ENCODE data around the gene ODF2. TPM values are rescaled to one million over a fixed set of nuclear protein-coding genes. Genes with fewer than 3 reads are reported as not detected.

Gene ODF2
- total RNA-seq, 1 experiment from 2014 or later: 46.8 TPM

GRCh38 chr9:128526720-128527119, 70.9 kb downstream of the ODF2 start:
- Histone ChIP-seq H3K4me3 (replicated peaks in 1 of 2; ENCODE audit: low read depth in 1 of 2, low read length in 2 of 2) (no peak overlapping the region), H3K27ac (ENCODE audit: low read depth, low read length) (no peak overlapping the region), H3K4me2 (ENCODE audit: low read length) (no peak overlapping the region), H4K20me1 (ENCODE audit: insufficient read depth) (no peaks in the 10 kb centered on the region), H3K9me2 (ENCODE audit: insufficient read depth) (no peaks in the 10 kb centered on the region), H3K79me2 (ENCODE audit: insufficient read depth, low read length) (no peaks in the 10 kb centered on the region), H3K27me3 (ENCODE audit: insufficient read depth, low read length) (no peaks in the 10 kb centered on the region), H3K9ac (ENCODE audit: low read length) (no peak overlapping the region), H3K36me3 (ENCODE audit: control insufficient read depth in 1 of 2, insufficient read depth in 2 of 2, low read length in 2 of 2) (peaks cover 14 to 22% of the 10 kb centered on the region in 2 experiments), H3K9me3 (ENCODE audit: control insufficient read depth in 1 of 2, insufficient read depth in 1 of 2, low read depth in 1 of 2, low read length in 2 of 2) (no peaks in the 10 kb centered on the region), H3K4me1 (ENCODE audit: control insufficient read depth in 1 of 2, insufficient read depth in 2 of 2, low read length in 2 of 2) (peaks cover 4 to 17% of the 10 kb centered on the region in 2 experiments), H2AFZ (ENCODE audit: low read depth, low read length, poor library complexity, severe bottlenecking) (no peak overlapping the region)
- ATAC-seq: no peak
- RAD21 ChIA-PET (ENCODE audit: low non-redundant PET in 1 of 2, low total read pairs in 2 of 2, uncharacterized antibody in 2 of 2, unreplicated experiment in 2 of 2): no interaction called here
- CTCF ChIA-PET: no interaction called here
- no peak for DNase-seq (ENCODE audit: low read depth, low spot score)
- POLR2A ChIA-PET: no interaction called here
- TF ChIP-seq CBX3 (IDR thresholded peaks at IDR 0.05; ENCODE audit: low read depth) (no peak), FOSL1 (IDR thresholded peaks at IDR 0.05; ENCODE audit: low read depth) (no peak), ELF1 (IDR thresholded peaks at IDR 0.05; ENCODE audit: borderline replicate concordance, low read depth) (no peak), CEBPB (IDR thresholded peaks at IDR 0.05; ENCODE audit: low read depth) (no peak), EZH2phosphoT487 (IDR thresholded peaks at IDR 0.05; ENCODE audit: borderline replicate concordance) (no peak), SRF (IDR thresholded peaks at IDR 0.05; ENCODE audit: low read depth) (no peak), SP1 (IDR thresholded peaks at IDR 0.05; ENCODE audit: low read depth) (no peak), POLR2A (IDR thresholded peaks at IDR 0.05; ENCODE audit: borderline replicate concordance, extremely low read depth, insufficient read depth, insufficient read length) (no peak), POLR2AphosphoS5 (IDR thresholded peaks at IDR 0.05; ENCODE audit: low read depth, low read length) (no peak)
- intact Hi-C loops (cut with micrococcal nuclease): no loop called here
- no TSS peak for BruUV-seq (replicated peaks)

DNA sequence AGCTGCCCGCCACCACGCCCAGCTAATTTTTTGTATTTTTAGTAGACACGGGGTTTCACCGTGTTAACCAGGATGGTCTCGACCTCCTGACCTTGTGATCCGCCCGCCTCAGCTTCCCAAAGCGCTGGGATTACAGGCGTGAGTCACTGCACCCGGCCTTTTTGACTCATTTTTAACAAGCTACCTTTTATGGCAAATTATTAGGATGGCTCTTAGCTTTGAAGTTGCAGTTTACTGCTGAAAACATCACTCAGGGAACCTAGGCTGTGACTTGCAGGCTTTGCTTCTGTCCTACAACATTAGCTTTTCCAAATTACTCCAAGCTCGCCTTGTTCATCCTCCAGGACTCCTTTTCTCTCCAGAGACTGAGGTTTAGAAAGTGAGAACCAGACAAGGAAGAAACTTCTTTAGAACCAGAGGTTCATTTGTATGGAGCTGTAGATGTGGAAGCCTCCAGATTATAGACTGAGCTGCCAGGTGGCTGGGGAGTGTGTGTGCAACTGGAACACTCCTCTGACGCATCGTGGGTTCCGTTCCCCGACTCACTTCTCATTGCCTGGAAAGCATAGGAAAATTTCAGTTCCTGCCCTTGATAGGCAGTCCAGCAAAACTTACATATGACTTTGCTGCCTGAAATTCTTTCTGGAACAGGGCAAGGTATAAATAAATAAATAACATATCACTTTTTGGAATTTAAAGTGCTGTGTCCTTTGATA, 72.8 kb downstream of the ODF2 start:
- POLR2A ChIA-PET: interaction anchor here (1.3 kb wide), 1 partner anchor 26 kb away, joined by 3 read pairs; no protein-coding TSS in a partner anchor
- H3K9ac ChIP-seq (ENCODE audit: low read length): no peak overlapping the region
- CTCF ChIA-PET: no interaction called here
- BruUV-seq (replicated peaks): no TSS peak
- no peaks in the 10 kb centered on the region for H3K9me3 ChIP-seq (ENCODE audit: control insufficient read depth in 1 of 2, insufficient read depth in 1 of 2, low read depth in 1 of 2, low read length in 2 of 2)
- H2AFZ ChIP-seq (ENCODE audit: low read depth, low read length, poor library complexity, severe bottlenecking): no peak overlapping the region
- RAD21 ChIA-PET (ENCODE audit: low non-redundant PET in 1 of 2, low total read pairs in 2 of 2, uncharacterized antibody in 2 of 2, unreplicated experiment in 2 of 2): no interaction called here
- H3K4me3 ChIP-seq (replicated peaks in 1 of 2; ENCODE audit: low read depth in 1 of 2, low read length in 2 of 2): no peak overlapping the region
- H3K4me1 ChIP-seq (ENCODE audit: control insufficient read depth in 1 of 2, insufficient read depth in 2 of 2, low read length in 2 of 2): peaks cover 4 to 17% of the 10 kb centered on the region in 2 experiments
- H3K4me2 ChIP-seq (ENCODE audit: low read length): peak overlapping the region; percentile 15
- peaks cover 14 to 22% of the 10 kb centered on the region in 2 experiments for H3K36me3 ChIP-seq (ENCODE audit: control insufficient read depth in 1 of 2, insufficient read depth in 2 of 2, low read length in 2 of 2)
- peak; percentile 70 for ATAC-seq
- H3K27me3 ChIP-seq (ENCODE audit: insufficient read depth, low read length): no peaks in the 10 kb centered on the region
- H3K27ac ChIP-seq (ENCODE audit: low read depth, low read length): no peak overlapping the region
- DNase-seq (ENCODE audit: low read depth, low spot score): no peak
- no peaks in the 10 kb centered on the region for H3K9me2 ChIP-seq (ENCODE audit: insufficient read depth)
- no peaks in the 10 kb centered on the region for H3K79me2 ChIP-seq (ENCODE audit: insufficient read depth, low read length)
- intact Hi-C loops (cut with micrococcal nuclease): no loop called here
- H4K20me1 ChIP-seq (ENCODE audit: insufficient read depth): no peaks in the 10 kb centered on the region
- TF ChIP-seq RAD21 (IDR thresholded peaks at IDR 0.05; ENCODE audit: low read depth) (no peak), SP1 (IDR thresholded peaks at IDR 0.05; ENCODE audit: low read depth) (no peak), TCF7L2 (IDR thresholded peaks at IDR 0.05; ENCODE audit: borderline replicate concordance, extremely low read depth, insufficient read depth, insufficient read length) (peak; percentile 56), FOSL1 (IDR thresholded peaks at IDR 0.05; ENCODE audit: low read depth) (peak; percentile 36; the same call in 1 of the 2 replicates), ZFX (IDR thresholded peaks at IDR 0.05) (no peak), EZH2phosphoT487 (IDR thresholded peaks at IDR 0.05; ENCODE audit: borderline replicate concordance) (no peak), JUND (IDR thresholded peaks at IDR 0.05) (0 out of 2 replicates have a peak, but pooled peaks have one; percentile 18), ELF1 (IDR thresholded peaks at IDR 0.05; ENCODE audit: borderline replicate concordance, low read depth) (no peak)
- TF ChIP-seq, protein P1, sequence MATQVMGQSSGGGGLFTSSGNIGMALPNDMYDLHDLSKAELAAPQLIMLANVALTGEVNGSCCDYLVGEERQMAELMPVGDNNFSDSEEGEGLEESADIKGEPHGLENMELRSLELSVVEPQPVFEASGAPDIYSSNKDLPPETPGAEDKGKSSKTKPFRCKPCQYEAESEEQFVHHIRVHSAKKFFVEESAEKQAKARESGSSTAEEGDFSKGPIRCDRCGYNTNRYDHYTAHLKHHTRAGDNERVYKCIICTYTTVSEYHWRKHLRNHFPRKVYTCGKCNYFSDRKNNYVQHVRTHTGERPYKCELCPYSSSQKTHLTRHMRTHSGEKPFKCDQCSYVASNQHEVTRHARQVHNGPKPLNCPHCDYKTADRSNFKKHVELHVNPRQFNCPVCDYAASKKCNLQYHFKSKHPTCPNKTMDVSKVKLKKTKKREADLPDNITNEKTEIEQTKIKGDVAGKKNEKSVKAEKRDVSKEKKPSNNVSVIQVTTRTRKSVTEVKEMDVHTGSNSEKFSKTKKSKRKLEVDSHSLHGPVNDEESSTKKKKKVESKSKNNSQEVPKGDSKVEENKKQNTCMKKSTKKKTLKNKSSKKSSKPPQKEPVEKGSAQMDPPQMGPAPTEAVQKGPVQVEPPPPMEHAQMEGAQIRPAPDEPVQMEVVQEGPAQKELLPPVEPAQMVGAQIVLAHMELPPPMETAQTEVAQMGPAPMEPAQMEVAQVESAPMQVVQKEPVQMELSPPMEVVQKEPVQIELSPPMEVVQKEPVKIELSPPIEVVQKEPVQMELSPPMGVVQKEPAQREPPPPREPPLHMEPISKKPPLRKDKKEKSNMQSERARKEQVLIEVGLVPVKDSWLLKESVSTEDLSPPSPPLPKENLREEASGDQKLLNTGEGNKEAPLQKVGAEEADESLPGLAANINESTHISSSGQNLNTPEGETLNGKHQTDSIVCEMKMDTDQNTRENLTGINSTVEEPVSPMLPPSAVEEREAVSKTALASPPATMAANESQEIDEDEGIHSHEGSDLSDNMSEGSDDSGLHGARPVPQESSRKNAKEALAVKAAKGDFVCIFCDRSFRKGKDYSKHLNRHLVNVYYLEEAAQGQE (IDR thresholded peaks at IDR 0.05; ENCODE audit: low read depth): no peak
- TF ChIP-seq, protein P2, sequence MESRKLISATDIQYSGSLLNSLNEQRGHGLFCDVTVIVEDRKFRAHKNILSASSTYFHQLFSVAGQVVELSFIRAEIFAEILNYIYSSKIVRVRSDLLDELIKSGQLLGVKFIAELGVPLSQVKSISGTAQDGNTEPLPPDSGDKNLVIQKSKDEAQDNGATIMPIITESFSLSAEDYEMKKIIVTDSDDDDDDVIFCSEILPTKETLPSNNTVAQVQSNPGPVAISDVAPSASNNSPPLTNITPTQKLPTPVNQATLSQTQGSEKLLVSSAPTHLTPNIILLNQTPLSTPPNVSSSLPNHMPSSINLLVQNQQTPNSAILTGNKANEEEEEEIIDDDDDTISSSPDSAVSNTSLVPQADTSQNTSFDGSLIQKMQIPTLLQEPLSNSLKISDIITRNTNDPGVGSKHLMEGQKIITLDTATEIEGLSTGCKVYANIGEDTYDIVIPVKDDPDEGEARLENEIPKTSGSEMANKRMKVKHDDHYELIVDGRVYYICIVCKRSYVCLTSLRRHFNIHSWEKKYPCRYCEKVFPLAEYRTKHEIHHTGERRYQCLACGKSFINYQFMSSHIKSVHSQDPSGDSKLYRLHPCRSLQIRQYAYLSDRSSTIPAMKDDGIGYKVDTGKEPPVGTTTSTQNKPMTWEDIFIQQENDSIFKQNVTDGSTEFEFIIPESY (IDR thresholded peaks at IDR 0.05; ENCODE audit: extremely low read depth, insufficient replicate concordance, low read length): no peak
